B cell (primary cell): Measurements from ENCODE around the gene COL4A5. TPM values are rescaled to one million over a fixed set of nuclear protein-coding genes. Genes with fewer than 3 reads are reported as not detected.

Experiments used
- ATAC-seq: fragments of 200-7000 bp; cut with Tn5 transposase; one replicate; pipeline ENCODE4 v1.10.0; 2021; ENCODE audit warnings: low read depth, mild to moderate bottlenecking, moderate number of reproducible peaks, moderate library complexity
- CTCF ChIA-PET: fragments of 350-600 bp; sonication (Branson Sonifier 250); formaldehyde crosslinking; loops from one replicate; lab custom pipeline; 2021; ENCODE audit warnings: antibody characterized with exemption, inconsistent platforms; lab: Charles Lee
- POLR2A ChIA-PET: fragments of 350-600 bp; sonication (Branson Sonifier 250); formaldehyde crosslinking; loops from one replicate; lab custom pipeline; 2021; ENCODE audit warnings: antibody characterized with exemption; lab: Charles Lee
- DNase-seq: peaks from one replicate; pipeline ENCODE4 v3.0.0; 2013
- H2AFZ ChIP-seq: 2 replicates; pipeline ENCODE4 v1.6.1; 2012; ENCODE audit warnings: mild to moderate bottlenecking, low read depth, low read length; ENCODE audit not compliant: insufficient read depth, poor library complexity, severe bottlenecking
- H3K27ac ChIP-seq, 2 donors: 1 replicate in 1 of 2; 2 replicates in 1 of 2; pipeline ENCODE4 v1.5.1; 2012 to 2013; ENCODE audit warnings: low read length in 2 of 2, mild to moderate bottlenecking in 2 of 2, moderate library complexity in 1 of 2
- H3K27me3 ChIP-seq, 4 experiments: fragments of 200-600 bp in 1 of 4; sonication (generic) in 1 of 4; replicated peaks in 1 of 4; 1 replicate in 2 of 4; 2 replicates in 2 of 4; pipeline versions ENCODE4 v1.6.1 to v1.7.0; 2013 to 2016; ENCODE audit warnings: low read length in 3 of 4, mild to moderate bottlenecking in 2 of 4, mixed read lengths in 1 of 4, moderate library complexity in 1 of 4; ENCODE audit not compliant: insufficient read depth in 4 of 4, control insufficient read depth in 3 of 4; ENCODE audit errors: control extremely low read depth in 1 of 4
- H3K36me3 ChIP-seq, 2 experiments: replicated peaks in 1 of 2; 1 replicate in 1 of 2; 2 replicates in 1 of 2; pipeline versions ENCODE4 v1.6.1 to v1.7.1; 2013; ENCODE audit warnings: low read length in 1 of 2; ENCODE audit not compliant: insufficient read depth in 2 of 2, control insufficient read depth in 1 of 2; ENCODE audit errors: control extremely low read depth in 1 of 2, extremely low read depth in 1 of 2
- H3K4me1 ChIP-seq, 2 donors: fragments of 200-600 bp in 1 of 2; sonication (generic) in 1 of 2; 1 replicate in 1 of 2; 2 replicates in 1 of 2; pipeline versions ENCODE4 v1.5.1 to v1.6.1; 2013 to 2017; ENCODE audit warnings: low read length in 2 of 2; ENCODE audit not compliant: control insufficient read depth in 2 of 2, insufficient read depth in 2 of 2
- H3K4me2 ChIP-seq: replicated peaks from 2 replicates; pipeline ENCODE3; 2012; ENCODE audit warnings: mild to moderate bottlenecking, low read depth, low read length; ENCODE audit not compliant: poor library complexity, severe bottlenecking
- H3K4me3 ChIP-seq, 5 experiments: fragments of 200-600 bp in 1 of 5; sonication (generic) in 1 of 5; 1 replicate in 3 of 5; 2 replicates in 2 of 5; pipeline versions ENCODE4 v1.5.1 to v1.7.0; 2011 to 2016; ENCODE audit warnings: low read length in 4 of 5, mild to moderate bottlenecking in 4 of 5, low read depth in 2 of 5, control low read depth in 1 of 5, moderate library complexity in 1 of 5; ENCODE audit not compliant: insufficient read depth in 1 of 5; ENCODE audit errors: control extremely low read depth in 1 of 5, extremely low read depth in 1 of 5
- H3K79me2 ChIP-seq: fragments of 200-600 bp; sonication (generic); one replicate; pipeline ENCODE4 v1.6.0; 2016; ENCODE audit warnings: low read length; ENCODE audit not compliant: control insufficient read depth, insufficient read depth
- H3K9ac ChIP-seq: fragments of 200-600 bp; sonication (generic); 2 replicates; pipeline ENCODE4 v1.6.1; 2017; ENCODE audit warnings: mild to moderate bottlenecking, low read length, moderate library complexity
- H3K9me3 ChIP-seq, 3 donors: one replicate each; pipeline versions ENCODE4 v1.6.1 to v1.7.1; 2013; ENCODE audit warnings: low read length in 2 of 3; ENCODE audit not compliant: control insufficient read depth in 2 of 3, insufficient read depth in 1 of 3; ENCODE audit errors: control extremely low read depth in 1 of 3
- H4K20me1 ChIP-seq: 2 replicates; pipeline ENCODE4 v1.6.0; 2012; ENCODE audit warnings: mild to moderate bottlenecking, low read length; ENCODE audit not compliant: insufficient read depth, control insufficient read depth, poor library complexity, severe bottlenecking
- H3K27ac Mint-ChIP-seq: one replicate; pipeline ENCODE4 v1.8.0; 2021; ENCODE audit warnings: mixed read lengths
- H3K27me3 Mint-ChIP-seq: one replicate; pipeline ENCODE4 v1.8.0; 2021; ENCODE audit warnings: mixed read lengths
- H3K4me1 Mint-ChIP-seq: one replicate; pipeline ENCODE4 v1.8.0; 2021; ENCODE audit warnings: mixed read lengths
- H3K4me3 Mint-ChIP-seq: one replicate; pipeline ENCODE4 v1.8.0; 2021; ENCODE audit warnings: mixed read lengths
- H3K9me3 Mint-ChIP-seq: one replicate; pipeline ENCODE4 v1.8.0; 2022; ENCODE audit warnings: mixed read lengths; ENCODE audit not compliant: insufficient read depth
- EZH2 ChIP-seq: IDR thresholded peaks from 2 replicates; pipeline ENCODE4 v1.6.1; 2012; ENCODE audit warnings: borderline replicate concordance, low read depth, mild to moderate bottlenecking, moderate library complexity, low read length; ENCODE audit not compliant: insufficient read depth, poor library complexity, severe bottlenecking
- WGBS: methylation state at CpG from one replicate; pipeline ENCODE4 v1.1.5; 2013; ENCODE audit warnings: missing lambda C conversion rate; ENCODE audit not compliant: insufficient coverage; 5-methylcytosine and 5-hydroxymethylcytosine counted together
- intact Hi-C: fragments of 100-400 bp; cut with micrococcal nuclease; formaldehyde crosslinking; loops from one replicate; pipeline ENCODE4 v1.10.0; 2022
- polyA plus RNA-seq: library from polyadenylated mRNA; depleted of rRNA; stranded (reverse); fragments of >200 nt; gene quantifications from 2 replicates; pipeline ENCODE4 v1.2.3, GENCODE V29; 2012
- total RNA-seq, 2 donors: library from RNA; stranded (reverse); fragments of 120-200 nt in 1 of 2; gene quantifications; 1 replicate in 1 of 2; 2 replicates in 1 of 2; pipeline versions ENCODE4 v1.2.3 to v1.2.4, GENCODE V29; 2013 to 2022
- TF ChIP-seq, protein P1 (sequence below): fragments of 200-600 bp; IDR thresholded peaks from one replicate; pipeline ENCODE4 v1.8.0; 2022; ENCODE audit warnings: antibody characterized with exemption, mild to moderate bottlenecking

COL4A5 gene
- total and polyA plus RNA-seq, 2 donors (not counting 1 experiment from before 2014, with no cell fraction given), result not detected

GRCh38 chrX:108447303-108447702, 7.7 kb downstream of the COL4A5 start:
- peaks cover 2% of the 10 kb centered on the region for H3K27me3 Mint-ChIP-seq
- H2AFZ ChIP-seq, result no peak overlapping the region
- H3K4me3 ChIP-seq, result no peak overlapping the region
- TF ChIP-seq, protein P1, sequence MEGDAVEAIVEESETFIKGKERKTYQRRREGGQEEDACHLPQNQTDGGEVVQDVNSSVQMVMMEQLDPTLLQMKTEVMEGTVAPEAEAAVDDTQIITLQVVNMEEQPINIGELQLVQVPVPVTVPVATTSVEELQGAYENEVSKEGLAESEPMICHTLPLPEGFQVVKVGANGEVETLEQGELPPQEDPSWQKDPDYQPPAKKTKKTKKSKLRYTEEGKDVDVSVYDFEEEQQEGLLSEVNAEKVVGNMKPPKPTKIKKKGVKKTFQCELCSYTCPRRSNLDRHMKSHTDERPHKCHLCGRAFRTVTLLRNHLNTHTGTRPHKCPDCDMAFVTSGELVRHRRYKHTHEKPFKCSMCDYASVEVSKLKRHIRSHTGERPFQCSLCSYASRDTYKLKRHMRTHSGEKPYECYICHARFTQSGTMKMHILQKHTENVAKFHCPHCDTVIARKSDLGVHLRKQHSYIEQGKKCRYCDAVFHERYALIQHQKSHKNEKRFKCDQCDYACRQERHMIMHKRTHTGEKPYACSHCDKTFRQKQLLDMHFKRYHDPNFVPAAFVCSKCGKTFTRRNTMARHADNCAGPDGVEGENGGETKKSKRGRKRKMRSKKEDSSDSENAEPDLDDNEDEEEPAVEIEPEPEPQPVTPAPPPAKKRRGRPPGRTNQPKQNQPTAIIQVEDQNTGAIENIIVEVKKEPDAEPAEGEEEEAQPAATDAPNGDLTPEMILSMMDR, result no peak
- TF ChIP-seq EZH2, result no peak
- CTCF ChIA-PET, result no interaction called here
- intact Hi-C loops, result no loop called here
- H4K20me1 ChIP-seq, result no peaks in the 10 kb centered on the region
- H3K4me1 Mint-ChIP-seq, result no peaks in the 10 kb centered on the region
- no peak overlapping the region for H3K9ac ChIP-seq
- H3K27ac ChIP-seq, result no peak overlapping the region
- H3K79me2 ChIP-seq, result no peaks in the 10 kb centered on the region
- WGBS, result no CpG with 5 or more reads among the region's 2 CpGs
- H3K27me3 ChIP-seq, result no peaks in the 10 kb centered on the region
- H3K4me3 Mint-ChIP-seq, result no peak overlapping the region
- POLR2A ChIA-PET, result no interaction called here
- no peaks in the 10 kb centered on the region for H3K9me3 Mint-ChIP-seq
- H3K4me2 ChIP-seq, result no peak overlapping the region
- ATAC-seq (no peak), DNase-seq (no peak)
- H3K4me1 ChIP-seq, result no peaks in the 10 kb centered on the region
- H3K36me3 ChIP-seq, result no peaks in the 10 kb centered on the region
- H3K9me3 ChIP-seq, result no peaks in the 10 kb centered on the region
- H3K27ac Mint-ChIP-seq, result no peak overlapping the region

- H3K4me3 ChIP-seq, result no peak overlapping the region
- no peak overlapping the region for H3K9ac ChIP-seq
- Mint-ChIP-seq H3K4me1 (no peaks in the 10 kb centered on the region), H3K9me3 (peaks cover 3% of the 10 kb centered on the region), H3K27me3 (no peaks in the 10 kb centered on the region), H3K4me3 (no peak overlapping the region), H3K27ac (no peak overlapping the region)
- no CpG with 5 or more reads among the region's 3 CpGs for WGBS
- H3K4me1 ChIP-seq, result no peaks in the 10 kb centered on the region
- intact Hi-C loops, result no loop called here
- TF ChIP-seq, protein P1, result no peak
- TF ChIP-seq EZH2, result no peak
- ATAC-seq (no peak), DNase-seq (no peak)
- H3K36me3 ChIP-seq, result no peaks in the 10 kb centered on the region
- H3K79me2 ChIP-seq, result no peaks in the 10 kb centered on the region
- CTCF ChIA-PET, result no interaction called here
- POLR2A ChIA-PET, result no interaction called here
- H3K9me3 ChIP-seq, result no peaks in the 10 kb centered on the region
- no peak overlapping the region for H3K27ac ChIP-seq
- no peaks in the 10 kb centered on the region for H4K20me1 ChIP-seq
- no peaks in the 10 kb centered on the region for H3K27me3 ChIP-seq
- no peak overlapping the region for H2AFZ ChIP-seq
- no peak overlapping the region for H3K4me2 ChIP-seq
These were observed 14.2 kb downstream of the COL4A5 start for GRCh38 chrX:108453841-108454240.
